SK-N-SH treated with all-trans-retinoic acid at 6 μM for 48 hours (cell line): ENCODE results near the gene GLP2R.

ENCODE experiments used
- ATAC-seq: fragments of 200-7000 bp; cut with Tn5 transposase; 3 replicates; pipeline ENCODE4 v1.9.1; 2020; ENCODE audit warnings: mild to moderate bottlenecking, moderate library complexity
- ARNTL ChIP-seq: fragments of 450-650 bp; formaldehyde crosslinking; IDR thresholded peaks from 2 replicates; pipeline ENCODE4 v1.5.0; 2020; ENCODE audit warnings: low read depth, mild to moderate bottlenecking, moderate library complexity, borderline replicate concordance
- BACH2 ChIP-seq: fragments of 250-450 bp; sonication (Bioruptor Pico); IDR thresholded peaks from 2 replicates; pipeline ENCODE4 v1.9.0; 2021; ENCODE audit warnings: mild to moderate bottlenecking, borderline replicate concordance
- CREB5 ChIP-seq: fragments of 250-450 bp; sonication (Bioruptor Pico); IDR thresholded peaks from 2 replicates; pipeline ENCODE4 v1.5.1; 2020; ENCODE audit warnings: low read depth, mild to moderate bottlenecking, moderate library complexity
- ESRRG ChIP-seq: fragments of 250-450 bp; sonication (Bioruptor Pico); IDR thresholded peaks from 2 replicates; pipeline ENCODE4 v1.6.1; 2021; ENCODE audit warnings: mild to moderate bottlenecking
- GLIS3 ChIP-seq: fragments of 250-450 bp; sonication (Bioruptor Pico); IDR thresholded peaks from 2 replicates; pipeline ENCODE4 v1.5.0; 2020; ENCODE audit warnings: mild to moderate bottlenecking, moderate library complexity
- ISL1 ChIP-seq: fragments of 250-450 bp; sonication (Bioruptor Pico); IDR thresholded peaks from 2 replicates; pipeline ENCODE4 v2.1.2; 2022; ENCODE audit warnings: mild to moderate bottlenecking, moderate library complexity
- OSR1 ChIP-seq: fragments of 250-450 bp; sonication (Bioruptor Pico); IDR thresholded peaks from 2 replicates; pipeline ENCODE4 v1.8.0; 2022; ENCODE audit warnings: moderate library complexity, mild to moderate bottlenecking, inconsistent platforms
- PPARA ChIP-seq: fragments of 250-450 bp; sonication (Bioruptor Pico); IDR thresholded peaks from 2 replicates; pipeline ENCODE4 v1.5.0; 2020; ENCODE audit warnings: mild to moderate bottlenecking, borderline replicate concordance
- SNAI2 ChIP-seq: fragments of 250-450 bp; sonication (Bioruptor Pico); IDR thresholded peaks from 2 replicates; pipeline ENCODE4 v1.5.0; 2020; ENCODE audit warnings: mild to moderate bottlenecking, moderate library complexity
- TCF4 ChIP-seq: fragments of 250-450 bp; sonication (Bioruptor Pico); IDR thresholded peaks from 2 replicates; pipeline ENCODE4 v1.8.0; 2021; ENCODE audit warnings: mild to moderate bottlenecking, moderate library complexity, borderline replicate concordance
- TOX ChIP-seq: fragments of 250-450 bp; sonication (Bioruptor Pico); IDR thresholded peaks from 2 replicates; pipeline ENCODE4 v1.8.0; 2021; ENCODE audit warnings: mild to moderate bottlenecking, moderate library complexity, borderline replicate concordance
- TSHZ2 ChIP-seq: fragments of 250-450 bp; sonication (Bioruptor Pico); IDR thresholded peaks from 2 replicates; pipeline ENCODE4 v1.5.0; 2020; ENCODE audit warnings: mild to moderate bottlenecking, moderate library complexity
- ZC3H10 ChIP-seq: fragments of 250-450 bp; sonication (Bioruptor Pico); IDR thresholded peaks from 2 replicates; pipeline ENCODE4 v1.5.1; 2021; ENCODE audit warnings: mild to moderate bottlenecking, moderate library complexity
- ZFP3 ChIP-seq: fragments of 250-450 bp; sonication (Bioruptor Pico); IDR thresholded peaks from 2 replicates; pipeline ENCODE4 v1.5.0; 2020; ENCODE audit warnings: mild to moderate bottlenecking, moderate library complexity
- ZNF565 ChIP-seq: fragments of 450-650 bp; formaldehyde crosslinking; conservative IDR thresholded peaks from 2 replicates; pipeline ENCODE4 v1.5.0; 2020; ENCODE audit warnings: low read depth, mild to moderate bottlenecking, moderate library complexity
- ZNF70 ChIP-seq: fragments of 450-650 bp; formaldehyde crosslinking; IDR thresholded peaks from 2 replicates; pipeline ENCODE4 v1.5.0; 2020; ENCODE audit warnings: mild to moderate bottlenecking, moderate library complexity
- ZNF8 ChIP-seq: fragments of 450-650 bp; formaldehyde crosslinking; IDR thresholded peaks from 2 replicates; pipeline ENCODE4 v1.5.0; 2020; ENCODE audit warnings: mild to moderate bottlenecking, moderate library complexity
- TF ChIP-seq, protein P1 (sequence below): fragments of 250-450 bp; sonication (Bioruptor Pico); IDR thresholded peaks from 2 replicates; pipeline ENCODE4 v1.8.0; 2021; ENCODE audit warnings: low read depth, mild to moderate bottlenecking, moderate library complexity, borderline replicate concordance
- TF ChIP-seq, protein P2 (sequence below): fragments of 250-450 bp; sonication (Bioruptor Pico); IDR thresholded peaks from 2 replicates; pipeline ENCODE4 v1.5.1; 2021; ENCODE audit warnings: mild to moderate bottlenecking, moderate library complexity
- TF ChIP-seq, protein P3 (sequence below): fragments of 250-450 bp; sonication (Bioruptor Pico); IDR thresholded peaks from 2 replicates; pipeline ENCODE4 v1.8.0; 2020; ENCODE audit warnings: mild to moderate bottlenecking, moderate library complexity, borderline replicate concordance

The GLP2R gene

GRCh38 chr17:9893411-9894012 lies 67.8 kb downstream of the GLP2R start:
- TF ChIP-seq BACH2 (CRISPR knock-in tag): no peak
- TF ChIP-seq ZC3H10 (CRISPR knock-in tag): no peak
- TF ChIP-seq ZNF8 (CRISPR knock-in tag): no peak
- TF ChIP-seq ARNTL (CRISPR knock-in tag): no peak
- no peak for TF ChIP-seq GLIS3 (CRISPR knock-in tag)
- TF ChIP-seq TSHZ2 (CRISPR knock-in tag): no peak
- TF ChIP-seq TCF4 (CRISPR knock-in tag): no peak
- TF ChIP-seq ZNF565 (CRISPR knock-in tag): no peak
- TF ChIP-seq, protein P1, sequence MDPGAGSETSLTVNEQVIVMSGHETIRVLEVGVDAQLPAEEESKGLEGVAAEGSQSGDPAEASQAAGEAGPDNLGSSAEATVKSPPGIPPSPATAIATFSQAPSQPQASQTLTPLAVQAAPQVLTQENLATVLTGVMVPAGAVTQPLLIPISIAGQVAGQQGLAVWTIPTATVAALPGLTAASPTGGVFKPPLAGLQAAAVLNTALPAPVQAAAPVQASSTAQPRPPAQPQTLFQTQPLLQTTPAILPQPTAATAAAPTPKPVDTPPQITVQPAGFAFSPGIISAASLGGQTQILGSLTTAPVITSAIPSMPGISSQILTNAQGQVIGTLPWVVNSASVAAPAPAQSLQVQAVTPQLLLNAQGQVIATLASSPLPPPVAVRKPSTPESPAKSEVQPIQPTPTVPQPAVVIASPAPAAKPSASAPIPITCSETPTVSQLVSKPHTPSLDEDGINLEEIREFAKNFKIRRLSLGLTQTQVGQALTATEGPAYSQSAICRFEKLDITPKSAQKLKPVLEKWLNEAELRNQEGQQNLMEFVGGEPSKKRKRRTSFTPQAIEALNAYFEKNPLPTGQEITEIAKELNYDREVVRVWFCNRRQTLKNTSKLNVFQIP: no peak
- TF ChIP-seq, protein P2, sequence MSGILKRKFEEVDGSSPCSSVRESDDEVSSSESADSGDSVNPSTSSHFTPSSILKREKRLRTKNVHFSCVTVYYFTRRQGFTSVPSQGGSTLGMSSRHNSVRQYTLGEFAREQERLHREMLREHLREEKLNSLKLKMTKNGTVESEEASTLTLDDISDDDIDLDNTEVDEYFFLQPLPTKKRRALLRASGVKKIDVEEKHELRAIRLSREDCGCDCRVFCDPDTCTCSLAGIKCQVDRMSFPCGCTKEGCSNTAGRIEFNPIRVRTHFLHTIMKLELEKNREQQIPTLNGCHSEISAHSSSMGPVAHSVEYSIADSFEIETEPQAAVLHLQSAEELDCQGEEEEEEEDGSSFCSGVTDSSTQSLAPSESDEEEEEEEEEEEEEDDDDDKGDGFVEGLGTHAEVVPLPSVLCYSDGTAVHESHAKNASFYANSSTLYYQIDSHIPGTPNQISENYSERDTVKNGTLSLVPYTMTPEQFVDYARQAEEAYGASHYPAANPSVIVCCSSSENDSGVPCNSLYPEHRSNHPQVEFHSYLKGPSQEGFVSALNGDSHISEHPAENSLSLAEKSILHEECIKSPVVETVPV (CRISPR knock-in tag): no peak
- TF ChIP-seq ISL1 (CRISPR knock-in tag): no peak
- TF ChIP-seq TOX (CRISPR knock-in tag): no peak
- no peak for TF ChIP-seq SNAI2 (CRISPR knock-in tag)
- TF ChIP-seq, all 23 proteins: peak for 0
- ATAC-seq: no peak

GRCh38 chr17:9894231-9894630 lies 68.5 kb downstream of the GLP2R start:
- ATAC-seq: no peak
- TF ChIP-seq ZC3H10 (CRISPR knock-in tag) (no peak), SNAI2 (CRISPR knock-in tag) (no peak), PPARA (CRISPR knock-in tag) (no peak), ISL1 (CRISPR knock-in tag) (no peak), TOX (CRISPR knock-in tag) (no peak), ZFP3 (CRISPR knock-in tag) (no peak), OSR1 (CRISPR knock-in tag) (no peak)
- TF ChIP-seq, protein P3, sequence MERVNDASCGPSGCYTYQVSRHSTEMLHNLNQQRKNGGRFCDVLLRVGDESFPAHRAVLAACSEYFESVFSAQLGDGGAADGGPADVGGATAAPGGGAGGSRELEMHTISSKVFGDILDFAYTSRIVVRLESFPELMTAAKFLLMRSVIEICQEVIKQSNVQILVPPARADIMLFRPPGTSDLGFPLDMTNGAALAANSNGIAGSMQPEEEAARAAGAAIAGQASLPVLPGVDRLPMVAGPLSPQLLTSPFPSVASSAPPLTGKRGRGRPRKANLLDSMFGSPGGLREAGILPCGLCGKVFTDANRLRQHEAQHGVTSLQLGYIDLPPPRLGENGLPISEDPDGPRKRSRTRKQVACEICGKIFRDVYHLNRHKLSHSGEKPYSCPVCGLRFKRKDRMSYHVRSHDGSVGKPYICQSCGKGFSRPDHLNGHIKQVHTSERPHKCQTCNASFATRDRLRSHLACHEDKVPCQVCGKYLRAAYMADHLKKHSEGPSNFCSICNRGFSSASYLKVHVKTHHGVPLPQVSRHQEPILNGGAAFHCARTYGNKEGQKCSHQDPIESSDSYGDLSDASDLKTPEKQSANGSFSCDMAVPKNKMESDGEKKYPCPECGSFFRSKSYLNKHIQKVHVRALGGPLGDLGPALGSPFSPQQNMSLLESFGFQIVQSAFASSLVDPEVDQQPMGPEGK (CRISPR knock-in tag): no peak
- TF ChIP-seq, protein P1: no peak

- ATAC-seq: no peak
- TF ChIP-seq BACH2 (CRISPR knock-in tag): no peak
- TF ChIP-seq ZC3H10 (CRISPR knock-in tag): no peak
- no peak for TF ChIP-seq PPARA (CRISPR knock-in tag)
- no peak for TF ChIP-seq ESRRG (CRISPR knock-in tag)
- TF ChIP-seq ISL1 (CRISPR knock-in tag): no peak
- TF ChIP-seq CREB5 (CRISPR knock-in tag): no peak
- TF ChIP-seq TOX (CRISPR knock-in tag): no peak
- TF ChIP-seq TSHZ2 (CRISPR knock-in tag): no peak
- no peak for TF ChIP-seq ZNF8 (CRISPR knock-in tag)
- TF ChIP-seq, protein P2 (CRISPR knock-in tag): no peak
- TF ChIP-seq SNAI2 (CRISPR knock-in tag): no peak
- no peak for TF ChIP-seq ZFP3 (CRISPR knock-in tag)
- TF ChIP-seq ZNF70 (CRISPR knock-in tag): no peak
These were observed 70.2 kb downstream of the GLP2R start for GRCh38 chr17:9895923-9896322.
